GM20000 (cell line): ENCODE results near the gene FGD5.

Source experiments
- DNase-seq: peaks from one replicate; pipeline ENCODE4 v3.0.0; 2012; ENCODE audit warnings: low spot score
- TF ChIP-seq, protein P1 (sequence below): IDR thresholded peaks from 2 replicates; pipeline ENCODE4 v1.5.1; 2012; ENCODE audit warnings: mild to moderate bottlenecking, control low read depth; ENCODE audit errors: extremely low read depth, missing control alignments

FGD5 gene

GRCh38 chr3:14818804-14819500 lies at the start of gene FGD5:
TSS of gene FGD5 (plus strand) at chr3:14818962. CDS start at chr3:14819072, 110 bp downstream.
- TF ChIP-seq, protein P1, sequence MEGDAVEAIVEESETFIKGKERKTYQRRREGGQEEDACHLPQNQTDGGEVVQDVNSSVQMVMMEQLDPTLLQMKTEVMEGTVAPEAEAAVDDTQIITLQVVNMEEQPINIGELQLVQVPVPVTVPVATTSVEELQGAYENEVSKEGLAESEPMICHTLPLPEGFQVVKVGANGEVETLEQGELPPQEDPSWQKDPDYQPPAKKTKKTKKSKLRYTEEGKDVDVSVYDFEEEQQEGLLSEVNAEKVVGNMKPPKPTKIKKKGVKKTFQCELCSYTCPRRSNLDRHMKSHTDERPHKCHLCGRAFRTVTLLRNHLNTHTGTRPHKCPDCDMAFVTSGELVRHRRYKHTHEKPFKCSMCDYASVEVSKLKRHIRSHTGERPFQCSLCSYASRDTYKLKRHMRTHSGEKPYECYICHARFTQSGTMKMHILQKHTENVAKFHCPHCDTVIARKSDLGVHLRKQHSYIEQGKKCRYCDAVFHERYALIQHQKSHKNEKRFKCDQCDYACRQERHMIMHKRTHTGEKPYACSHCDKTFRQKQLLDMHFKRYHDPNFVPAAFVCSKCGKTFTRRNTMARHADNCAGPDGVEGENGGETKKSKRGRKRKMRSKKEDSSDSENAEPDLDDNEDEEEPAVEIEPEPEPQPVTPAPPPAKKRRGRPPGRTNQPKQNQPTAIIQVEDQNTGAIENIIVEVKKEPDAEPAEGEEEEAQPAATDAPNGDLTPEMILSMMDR: no peak
- no peak for DNase-seq

DNA sequence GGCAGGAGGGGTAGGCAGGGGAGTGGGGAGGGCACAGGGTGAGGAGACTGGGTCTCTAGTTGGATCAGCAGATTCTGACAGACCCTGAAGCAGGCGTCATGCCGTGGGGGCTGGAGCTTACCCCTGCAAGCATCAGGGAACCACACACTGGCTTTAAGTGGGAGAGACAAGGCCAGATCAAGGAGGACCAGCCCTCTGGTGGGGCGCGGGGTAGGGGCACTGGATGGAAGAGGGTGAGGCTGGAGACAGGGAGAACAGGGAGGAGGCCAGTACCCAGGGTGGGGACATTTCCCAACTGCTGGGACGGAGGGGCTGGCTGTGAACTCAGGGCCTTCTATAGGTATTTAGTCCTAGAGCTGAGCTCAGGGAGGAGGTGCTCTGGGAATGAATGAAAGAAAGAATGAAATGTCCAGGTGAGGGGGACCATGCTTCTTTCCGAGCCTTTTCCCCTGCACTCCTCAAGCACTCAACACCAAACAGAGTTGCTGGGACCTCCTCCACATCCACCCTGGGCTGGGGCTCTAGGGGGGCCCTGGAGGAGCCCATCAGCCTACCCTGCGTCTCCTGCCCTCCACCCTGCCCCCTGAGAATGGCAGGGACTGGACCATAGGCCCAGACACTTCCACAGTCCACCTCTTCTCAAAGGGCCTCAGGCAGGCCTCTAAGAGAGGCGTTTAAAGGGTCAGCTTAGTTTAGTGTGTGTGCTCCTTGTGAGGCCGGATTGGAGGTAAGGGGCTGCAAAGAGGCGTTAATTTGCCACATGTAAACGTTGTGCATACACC lies 49.0 kb upstream of the FGD5 start:
- TF ChIP-seq, protein P1: no peak
- no peak for DNase-seq

GRCh38 chr3:14770591-14770990 lies 48.2 kb upstream of the FGD5 start:
- TF ChIP-seq, protein P1: no peak
- no peak for DNase-seq

DNA sequence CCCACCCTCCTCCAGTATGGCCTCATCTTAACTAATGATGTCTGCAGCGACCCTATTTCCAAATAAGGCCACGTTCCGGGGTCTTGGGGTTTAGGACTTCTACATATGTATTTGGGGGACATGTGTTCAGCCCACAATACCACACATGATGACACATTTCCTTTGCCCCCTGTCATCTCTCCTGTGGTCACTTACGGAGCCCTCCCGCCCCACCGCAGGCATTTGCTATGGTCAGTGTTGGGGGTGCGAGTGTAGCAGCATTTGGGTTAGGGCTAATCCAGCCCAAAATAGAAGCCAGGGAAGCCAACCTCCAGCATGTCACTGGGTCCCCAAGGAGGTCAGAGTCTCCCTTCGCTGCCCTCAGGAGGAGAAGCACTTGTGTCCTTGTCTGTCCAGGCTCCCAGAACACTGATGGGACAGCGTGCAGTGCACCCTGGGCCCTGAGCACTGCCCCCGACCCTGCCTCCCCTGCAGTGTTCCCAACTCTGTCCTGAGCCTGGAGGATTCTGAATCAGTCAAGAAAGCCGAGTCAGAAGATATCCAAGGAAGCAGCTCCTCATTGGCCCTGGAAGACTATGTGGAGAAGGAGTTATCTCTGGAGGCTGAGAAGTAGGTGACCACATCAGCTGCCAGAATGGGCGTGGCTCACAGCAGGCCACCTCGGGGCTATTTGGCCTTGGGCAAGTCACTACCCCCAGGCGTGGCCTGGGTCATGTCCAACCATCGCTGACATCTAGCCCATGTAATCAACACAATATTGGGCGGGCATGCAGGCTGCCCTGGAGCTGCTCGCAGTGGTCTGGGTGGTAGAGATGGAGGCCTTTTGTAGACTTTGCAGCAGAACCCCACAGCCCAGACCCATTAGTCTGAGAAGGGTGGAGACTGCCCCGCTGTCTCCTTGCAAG lies 46.9 kb upstream of the FGD5 start:
- no peak for DNase-seq
- TF ChIP-seq, protein P1: no peak

- DNase-seq: no peak
- TF ChIP-seq, protein P1: no peak
These were observed 46.1 kb upstream of the FGD5 start for GRCh38 chr3:14772533-14773138.

GRCh38 chr3:14773281-14773680 lies 45.5 kb upstream of the FGD5 start:
- DNase-seq: no peak
- TF ChIP-seq, protein P1: no peak
